Naive B cell (primary cell): ENCODE data around the gene VAV1. TPM values are rescaled to one million over a fixed set of nuclear protein-coding genes. Genes with fewer than 3 reads are reported as not detected.
A peak's percentile ranks its signal among the peaks of the same experiment; 100 is the strongest.
"Not testable (repeated sequence)": the region's sequence is repeated elsewhere in the genome, so short reads cannot be mapped to it uniquely, and the experiment has no call there.

Experiments used
- ATAC-seq, 2 donors: fragments of 150-1000 bp; cut with Tn5 transposase; 2 replicates each; pipeline ENCODE4 v1.10.0; 2021; ENCODE audit warnings: low read depth in 2 of 2, mild to moderate bottlenecking in 2 of 2, moderate library complexity in 2 of 2
- DNase-seq: peaks from one replicate; pipeline ENCODE4 v3.0.0; 2022
- H3K27ac Mint-ChIP-seq, 6 donors: one replicate each; pipeline ENCODE4 v1.8.0; 2020 to 2022; ENCODE audit warnings: mild to moderate bottlenecking in 6 of 6, mixed read lengths in 6 of 6, moderate library complexity in 5 of 6, inconsistent platforms in 2 of 6
- H3K27me3 Mint-ChIP-seq, 3 donors: one replicate each; pipeline ENCODE4 v1.8.0; 2021 to 2022; ENCODE audit warnings: mixed read lengths in 3 of 3, mild to moderate bottlenecking in 1 of 3
- H3K36me3 Mint-ChIP-seq, 2 donors: one replicate each; pipeline ENCODE4 v1.8.0; 2020 to 2022; ENCODE audit warnings: mixed read lengths in 2 of 2, inconsistent platforms in 1 of 2, mild to moderate bottlenecking in 1 of 2
- H3K4me1 Mint-ChIP-seq, 3 donors: one replicate each; pipeline ENCODE4 v1.8.0; 2020 to 2022; ENCODE audit warnings: mixed read lengths in 3 of 3, inconsistent platforms in 1 of 3, mild to moderate bottlenecking in 1 of 3, moderate library complexity in 1 of 3
- H3K4me3 Mint-ChIP-seq, 8 donors: one replicate each; pipeline ENCODE4 v1.8.0; 2020 to 2022; ENCODE audit warnings: mild to moderate bottlenecking in 8 of 8, mixed read lengths in 8 of 8, moderate library complexity in 8 of 8, inconsistent platforms in 2 of 8
- H3K9me3 Mint-ChIP-seq, 7 donors: one replicate each; pipeline ENCODE4 v1.8.0; 2020 to 2022; ENCODE audit warnings: mixed read lengths in 7 of 7, mild to moderate bottlenecking in 5 of 7, inconsistent platforms in 2 of 7, moderate library complexity in 1 of 7
- polyA plus RNA-seq, 6 donors: library from polyadenylated mRNA; unstranded; fragments of 300-500 nt; fragmentation: Illumina TruSeq; gene quantifications; one replicate each; pipeline ENCODE4 v1.2.3, GENCODE V29; 2021; ENCODE audit warnings: low read depth in 6 of 6

VAV1 gene
- polyA plus RNA-seq, 6 donors from 2014 or later: 17.9 to 34.0 (median 23.7) TPM

DNA sequence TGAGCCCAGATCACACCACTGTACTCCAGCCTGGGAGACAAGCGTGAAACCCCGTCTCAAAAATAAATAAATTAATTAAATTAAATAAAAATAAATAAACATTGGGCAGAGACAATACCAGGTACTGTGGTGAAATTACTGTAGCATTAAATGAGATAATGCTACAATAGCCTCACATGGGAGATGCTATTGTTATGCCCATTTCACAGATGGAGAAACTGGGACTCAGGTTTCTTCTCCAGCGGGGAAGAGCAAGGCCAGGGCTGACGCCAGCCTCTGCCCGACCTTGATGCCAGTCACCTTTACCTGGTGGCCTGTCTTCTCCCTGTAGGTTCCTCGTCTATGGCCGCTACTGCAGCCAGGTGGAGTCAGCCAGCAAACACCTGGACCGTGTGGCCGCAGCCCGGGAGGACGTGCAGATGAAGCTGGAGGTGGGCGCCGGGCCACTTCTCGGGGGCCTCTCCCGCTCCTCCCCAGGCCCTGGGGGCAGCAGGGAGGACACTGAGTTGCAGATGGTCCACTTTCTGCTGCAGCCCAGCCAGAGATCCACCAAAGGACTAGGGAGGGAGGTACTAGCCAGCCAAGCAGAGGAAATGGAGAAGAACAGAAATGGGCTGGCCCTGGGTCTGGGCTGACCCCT lies 53.9 kb downstream of the VAV1 start:
- H3K27ac Mint-ChIP-seq: no peak overlapping the region
- peaks cover 12 to 15% (median 15%) of the 10 kb centered on the region in 3 donors for H3K4me1 Mint-ChIP-seq
- no peaks in the 10 kb centered on the region for H3K27me3 Mint-ChIP-seq
- DNase-seq (no peak), ATAC-seq (no peak)
- peaks cover 14 to 45% of the 10 kb centered on the region in 2 donors for H3K36me3 Mint-ChIP-seq
- H3K9me3 Mint-ChIP-seq: peaks cover 0 to 3% (median 0%) of the 10 kb centered on the region in 7 donors
- H3K4me3 Mint-ChIP-seq: no peak overlapping the region

DNA sequence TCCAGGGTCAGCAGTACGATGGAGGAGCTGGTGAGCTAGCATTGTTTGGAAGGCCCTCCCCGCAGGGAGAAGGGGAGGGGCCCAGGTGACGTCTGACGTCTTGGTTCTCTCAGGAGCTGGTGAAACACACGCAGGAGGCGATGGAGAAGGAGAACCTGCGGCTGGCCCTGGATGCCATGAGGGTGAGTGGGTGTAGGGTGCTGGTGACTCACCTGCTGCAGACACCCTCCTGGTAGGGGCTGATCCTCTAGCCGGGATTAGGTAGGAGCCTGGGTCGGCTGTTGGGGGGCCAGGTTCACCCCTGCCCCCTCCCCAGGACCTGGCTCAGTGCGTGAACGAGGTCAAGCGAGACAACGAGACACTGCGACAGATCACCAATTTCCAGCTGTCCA lies 55.8 kb downstream of the VAV1 start:
- Mint-ChIP-seq H3K27ac (peak overlapping the region in 3 of 6 donors; percentile 51 to 83 (median 51)), H3K36me3 (peaks cover 23 to 62% of the 10 kb centered on the region in 2 donors), H3K9me3 (peaks cover 0 to 3% (median 0%) of the 10 kb centered on the region in 7 donors), H3K4me1 (peaks cover 21 to 30% (median 27%) of the 10 kb centered on the region in 3 donors), H3K4me3 (no peak overlapping the region), H3K27me3 (no peaks in the 10 kb centered on the region)
- ATAC-seq: no peak
- DNase-seq: no peak

- Mint-ChIP-seq H3K4me1 (peaks cover 21 to 28% (median 27%) of the 10 kb centered on the region in 3 donors), H3K9me3 (peaks cover 0 to 2% (median 0%) of the 10 kb centered on the region in 7 donors), H3K27ac (peak overlapping the region; percentile 51 to 95 (median 92)), H3K27me3 (no peaks in the 10 kb centered on the region), H3K4me3 (no peak overlapping the region), H3K36me3 (peaks cover 29 to 60% of the 10 kb centered on the region in 2 donors)
- no peak for DNase-seq
- peak; percentile 32 to 55 for ATAC-seq
Measured at GRCh38 chr19:6828698-6829633, 56.5 kb downstream of the VAV1 start.

GRCh38 chr19:6829829-6830228 lies 57.3 kb downstream of the VAV1 start:
- DNase-seq, H3K9me3 Mint-ChIP-seq, H3K4me3 Mint-ChIP-seq, ATAC-seq, H3K27me3 Mint-ChIP-seq: not testable (repeated sequence)
- Mint-ChIP-seq H3K36me3 (peaks cover 22 to 51% of the 10 kb centered on the region in 2 donors), H3K27ac (peak overlapping the region in 3 of 6 donors; percentile 51 to 93 (median 57)), H3K4me1 (peaks cover 21 to 28% (median 27%) of the 10 kb centered on the region in 3 donors)

DNA sequence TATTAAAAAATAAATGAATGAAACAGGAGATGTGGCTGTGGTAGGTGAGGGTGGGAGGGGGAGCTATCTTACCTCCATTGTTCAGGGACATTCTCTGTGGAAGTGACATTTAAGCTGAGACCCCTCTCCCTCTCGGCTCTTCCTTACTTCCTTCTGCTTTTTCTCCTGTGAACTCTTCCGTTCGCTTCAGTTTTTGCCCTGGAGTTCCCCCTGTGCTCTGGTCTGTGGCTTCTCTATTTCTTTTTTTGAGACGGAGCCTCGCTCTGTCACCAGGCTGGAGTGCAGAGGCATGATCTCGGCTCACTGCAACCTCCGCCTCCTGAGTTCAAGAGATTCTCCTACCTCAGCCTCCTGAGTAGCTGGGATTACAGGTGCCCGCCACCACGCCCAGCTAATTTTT lies 58.6 kb downstream of the VAV1 start:
- not testable (repeated sequence) for H3K9me3 Mint-ChIP-seq, H3K27me3 Mint-ChIP-seq, H3K4me3 Mint-ChIP-seq, DNase-seq
- Mint-ChIP-seq H3K27ac (peak overlapping the region in 4 of 6 donors; percentile 22 to 88 (median 69)), H3K36me3 (peaks cover 20 to 47% of the 10 kb centered on the region in 2 donors), H3K4me1 (peaks cover 21 to 28% (median 27%) of the 10 kb centered on the region in 3 donors)
- peak; percentile 39 to 40 for ATAC-seq

DNA sequence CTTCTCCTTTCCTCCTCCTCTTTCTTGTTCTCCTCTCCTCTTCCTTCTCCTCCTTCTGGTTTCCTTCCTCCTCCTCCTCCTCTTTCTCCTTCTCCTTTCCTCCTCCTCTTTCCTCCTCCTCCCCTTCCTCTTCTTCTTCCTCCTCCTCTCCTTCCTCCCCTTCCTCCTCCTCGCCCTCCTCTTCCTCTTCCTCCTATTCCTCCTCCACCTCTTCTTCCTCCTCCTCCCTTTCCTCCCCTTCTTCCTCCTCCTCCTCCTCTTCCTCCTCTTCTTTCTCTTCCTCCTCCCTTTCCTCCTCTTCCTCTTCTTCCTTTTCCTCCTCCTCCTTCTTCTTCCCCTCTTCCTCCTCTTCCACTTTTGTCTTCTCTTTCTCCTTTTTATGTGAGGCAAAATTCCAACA lies 59.9 kb downstream of the VAV1 start:
- DNase-seq: no peak
- peak overlapping the region in 3 of 6 donors; percentile 63 to 88 (median 82) for H3K27ac Mint-ChIP-seq
- H3K4me3 Mint-ChIP-seq: no peak overlapping the region
- H3K4me1 Mint-ChIP-seq: peaks cover 21 to 33% (median 30%) of the 10 kb centered on the region in 3 donors
- H3K27me3 Mint-ChIP-seq: no peaks in the 10 kb centered on the region
- H3K36me3 Mint-ChIP-seq: peaks cover 20 to 60% of the 10 kb centered on the region in 2 donors
- ATAC-seq: no peak
- no peaks in the 10 kb centered on the region for H3K9me3 Mint-ChIP-seq

DNA sequence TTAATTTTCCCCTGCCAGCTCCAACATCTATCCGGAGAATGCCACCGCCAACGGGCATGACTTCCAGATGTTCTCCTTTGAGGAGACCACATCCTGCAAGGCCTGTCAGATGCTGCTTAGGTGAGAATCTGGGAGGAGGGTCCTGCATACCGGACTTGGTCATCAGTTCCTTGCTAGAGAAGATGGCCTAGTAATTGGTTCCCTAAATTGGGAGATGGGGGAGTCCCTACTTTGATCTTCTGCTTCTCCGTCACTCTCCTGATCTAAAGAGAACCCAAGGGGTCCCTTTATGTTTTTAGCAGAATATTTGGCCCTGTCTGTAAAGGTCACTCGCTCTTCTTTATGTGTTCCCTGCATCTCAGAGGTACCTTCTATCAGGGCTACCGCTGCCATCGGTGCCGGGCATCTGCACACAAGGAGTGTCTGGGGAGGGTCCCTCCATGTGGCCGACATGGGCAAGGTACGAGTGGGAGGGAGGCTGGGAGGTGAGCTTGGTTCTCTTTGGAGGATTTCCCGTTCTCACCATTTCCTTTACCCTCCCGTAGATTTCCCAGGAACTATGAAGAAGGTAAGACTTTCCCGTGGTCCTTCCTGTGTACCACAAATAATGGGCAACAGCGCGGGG lies 60.8 kb downstream of the VAV1 start:
- H3K36me3 Mint-ChIP-seq: peaks cover 25 to 65% of the 10 kb centered on the region in 2 donors
- ATAC-seq: no peak
- H3K9me3 Mint-ChIP-seq: no peaks in the 10 kb centered on the region
- H3K4me3 Mint-ChIP-seq: no peak overlapping the region
- peak overlapping the region in 3 of 6 donors; percentile 63 to 88 (median 82) for H3K27ac Mint-ChIP-seq
- H3K27me3 Mint-ChIP-seq: no peaks in the 10 kb centered on the region
- no peak for DNase-seq
- peaks cover 21 to 37% (median 35%) of the 10 kb centered on the region in 3 donors for H3K4me1 Mint-ChIP-seq

- DNase-seq (no peak), ATAC-seq (no peak)
- H3K9me3 Mint-ChIP-seq: no peaks in the 10 kb centered on the region
- no peak overlapping the region for H3K27ac Mint-ChIP-seq
- peaks cover 15 to 30% (median 28%) of the 10 kb centered on the region in 3 donors for H3K4me1 Mint-ChIP-seq
- no peak overlapping the region for H3K4me3 Mint-ChIP-seq
- no peaks in the 10 kb centered on the region for H3K27me3 Mint-ChIP-seq
- H3K36me3 Mint-ChIP-seq: peaks cover 26 to 55% of the 10 kb centered on the region in 2 donors
Measured at GRCh38 chr19:6834433-6834832, 61.9 kb downstream of the VAV1 start.

DNA sequence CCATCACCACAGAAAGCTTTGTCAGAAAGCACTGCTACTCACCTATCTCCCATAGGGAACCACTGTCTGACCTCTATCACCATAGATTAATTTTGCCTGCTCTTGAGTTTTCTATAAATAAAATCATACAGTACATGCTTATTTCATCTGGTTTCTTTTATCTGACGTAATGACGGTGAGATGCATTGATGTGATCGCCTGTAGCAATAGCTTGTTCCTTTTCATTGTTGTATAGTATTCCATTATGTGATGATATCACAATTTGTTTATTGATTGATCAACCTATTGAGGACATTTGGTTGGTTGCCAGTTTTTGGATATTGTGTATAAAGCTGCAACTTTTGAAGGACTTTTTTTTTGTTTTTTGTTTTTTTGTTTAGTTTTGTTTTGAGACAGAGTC lies 63.0 kb downstream of the VAV1 start:
- no peak for ATAC-seq
- Mint-ChIP-seq H3K27ac (no peak overlapping the region), H3K36me3 (peaks cover 23 to 51% of the 10 kb centered on the region in 2 donors), H3K9me3 (no peaks in the 10 kb centered on the region), H3K4me1 (peaks cover 12 to 27% (median 26%) of the 10 kb centered on the region in 3 donors), H3K4me3 (no peak overlapping the region), H3K27me3 (no peaks in the 10 kb centered on the region)
- DNase-seq: no peak

GRCh38 chr19:6837525-6837924 lies 65.0 kb downstream of the VAV1 start:
- Mint-ChIP-seq H3K36me3 (peaks cover 22 to 36% of the 10 kb centered on the region in 2 donors), H3K4me1 (peaks cover 4 to 19% (median 14%) of the 10 kb centered on the region in 3 donors), H3K4me3 (no peak overlapping the region), H3K27ac (peak overlapping the region in 3 of 6 donors; percentile 81 to 94 (median 82)), H3K27me3 (no peaks in the 10 kb centered on the region), H3K9me3 (no peaks in the 10 kb centered on the region)
- DNase-seq (no peak), ATAC-seq (no peak)

DNA sequence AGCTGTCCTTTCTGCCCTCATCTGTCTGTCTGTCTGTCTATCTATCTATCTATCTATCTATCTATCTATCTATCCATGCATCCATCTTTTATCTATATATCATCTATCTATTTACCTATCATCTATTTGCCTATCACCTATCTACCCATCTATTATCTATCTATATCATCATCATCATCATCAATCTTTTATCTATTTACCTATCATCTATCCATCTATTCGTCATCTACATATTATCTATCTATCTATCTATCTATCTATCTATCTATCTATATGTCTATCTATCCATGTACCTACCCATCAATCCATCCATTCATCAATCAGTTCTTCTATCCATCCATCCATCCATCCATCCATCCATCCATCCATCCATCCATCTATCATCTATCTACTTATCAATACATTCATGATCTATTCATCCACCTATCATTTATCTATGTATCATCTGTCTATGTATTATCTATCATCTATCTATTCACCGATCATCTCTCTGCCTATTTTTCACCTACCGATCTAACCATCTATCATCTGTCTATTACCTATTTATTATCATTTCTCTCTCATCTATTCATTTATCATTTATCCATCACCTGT lies 65.7 kb downstream of the VAV1 start:
- no peak for DNase-seq
- Mint-ChIP-seq H3K4me3 (no peak overlapping the region), H3K36me3 (peaks cover 16 to 30% of the 10 kb centered on the region in 2 donors), H3K27me3 (no peaks in the 10 kb centered on the region), H3K4me1 (peaks cover 2 to 14% (median 8%) of the 10 kb centered on the region in 3 donors), H3K9me3 (no peaks in the 10 kb centered on the region), H3K27ac (peak overlapping the region in 5 of 6 donors; percentile 0 to 82 (median 35))
- ATAC-seq: no peak

DNA sequence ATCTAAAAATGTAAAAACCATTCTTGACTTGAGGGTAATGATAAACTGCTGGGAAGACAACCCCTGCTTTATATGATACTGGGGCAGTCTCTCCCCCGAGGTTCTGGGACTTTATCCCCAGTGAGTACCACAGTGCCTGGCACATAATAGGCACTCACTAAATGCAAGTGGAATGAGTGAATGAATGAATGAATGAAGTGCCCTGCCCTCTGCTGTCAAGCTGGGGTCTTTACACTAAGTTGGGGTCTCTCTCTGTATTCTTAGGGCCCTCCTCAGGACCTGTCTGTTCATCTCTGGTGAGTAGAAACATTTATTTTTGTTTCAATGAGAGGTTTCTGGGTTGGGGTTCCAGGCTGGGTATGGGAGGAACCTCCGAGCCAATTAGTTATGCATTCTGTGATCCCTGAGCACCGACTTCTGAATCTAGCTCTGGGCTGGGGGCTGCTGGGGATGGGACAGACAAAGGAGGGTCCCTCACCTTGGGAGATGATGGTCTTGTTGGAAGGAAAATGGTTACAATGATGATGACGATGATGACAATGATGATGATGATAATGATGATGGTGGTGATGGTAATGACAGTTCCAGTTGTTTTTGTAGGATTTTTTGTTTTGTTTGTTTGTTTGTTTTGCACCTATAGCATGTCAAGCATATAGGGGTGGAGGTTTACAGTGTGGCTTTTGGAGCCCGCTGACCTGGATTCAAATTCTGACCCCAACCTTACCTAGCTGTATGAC lies 70.5 kb downstream of the VAV1 start:
- peak overlapping the region in 3 of 6 donors; percentile 51 to 72 (median 59) for H3K27ac Mint-ChIP-seq
- ATAC-seq: no peak

More for the DNA sequence above, 70.5 kb downstream of the VAV1 start:
- peak overlapping the region in 1 of 8 donors; percentile 22 for H3K4me3 Mint-ChIP-seq
- H3K27me3 Mint-ChIP-seq: no peaks in the 10 kb centered on the region
- no peak for DNase-seq
- H3K36me3 Mint-ChIP-seq: peaks cover 4 to 5% of the 10 kb centered on the region in 2 donors
- no peaks in the 10 kb centered on the region for H3K9me3 Mint-ChIP-seq
- peaks cover 0 to 5% (median 3%) of the 10 kb centered on the region in 3 donors for H3K4me1 Mint-ChIP-seq
